ENCODE results near the gene OCSTAMP.
A peak's percentile ranks its signal among the peaks of the same experiment; 100 is the strongest.

OCSTAMP gene

DNA sequence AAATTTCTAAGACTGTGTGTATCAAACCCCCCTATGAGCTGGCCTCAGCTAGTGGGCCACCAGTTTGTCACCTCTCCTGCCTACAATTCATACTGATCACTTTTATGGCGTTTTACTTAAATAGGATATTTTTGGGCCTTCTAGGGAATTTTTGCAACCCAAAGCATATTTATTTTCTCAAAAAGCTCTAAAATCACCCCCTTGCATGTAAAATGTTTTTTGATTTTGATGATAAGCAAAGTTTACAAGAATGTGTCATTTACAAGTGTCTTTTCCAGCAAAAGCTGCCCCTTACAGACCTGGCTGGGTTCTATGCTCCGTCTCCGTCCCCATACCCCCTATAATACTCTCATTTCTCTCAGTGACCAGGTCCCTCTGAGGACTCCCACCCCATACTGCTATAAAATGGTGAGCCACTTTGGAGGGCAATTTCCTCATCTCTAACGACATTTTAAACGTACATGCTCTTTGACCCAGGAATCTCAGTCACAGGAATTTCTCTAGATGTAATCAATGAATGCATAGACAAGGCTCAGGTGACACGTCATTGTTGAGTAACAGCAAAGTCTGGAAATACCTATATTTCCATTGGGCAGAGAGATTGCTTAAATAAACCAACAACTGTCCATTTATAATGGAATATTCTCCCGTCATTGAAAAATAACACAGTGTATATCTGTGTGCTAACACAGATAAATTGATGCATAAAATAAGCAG is 13.9 kb upstream of the OCSTAMP start:
- no peaks in the 10 kb centered on the region for H3K27me3 ChIP-seq (replicated peaks; ENCODE audit: insufficient read depth, low read length)
- no peak overlapping the region for H3K27ac ChIP-seq (ENCODE audit: low read length)
- peak overlapping the region; percentile 8; the same call in 1 of the 2 replicates for H3K4me2 ChIP-seq (ENCODE audit: low read depth, low read length)
- H3K9me3 ChIP-seq (replicated peaks; ENCODE audit: insufficient read depth, low read length), result no peaks in the 10 kb centered on the region
- DNase-seq, result no peak
- H3K9ac ChIP-seq (ENCODE audit: low read length), result no peak overlapping the region
- no peak for TF ChIP-seq EZH2 (optimal IDR thresholded peaks at IDR 0.05; ENCODE audit: low read depth, low read length)
- 0 out of 2 replicates have a peak, but pooled peaks cover 4% of the 10 kb centered on the region for H3K79me2 ChIP-seq (ENCODE audit: low read length)
- no peak overlapping the region for H2AFZ ChIP-seq (ENCODE audit: low read length)
- no peaks in the 10 kb centered on the region for H3K9me2 ChIP-seq (replicated peaks; ENCODE audit: insufficient read depth, low read length)
- no peaks in the 10 kb centered on the region for H3K36me3 ChIP-seq (replicated peaks; ENCODE audit: insufficient read depth, low read length)
- no peaks in the 10 kb centered on the region for H3F3A ChIP-seq (ENCODE audit: insufficient read depth, low read length)
- peaks cover 11% of the 10 kb centered on the region; the same call in 1 of the 2 replicates for H3K4me1 ChIP-seq (ENCODE audit: low read length)
- no peaks in the 10 kb centered on the region for H4K20me1 ChIP-seq (ENCODE audit: insufficient read depth, low read length)
- H3K4me3 ChIP-seq (ENCODE audit: low read length), result no peak overlapping the region

DNA sequence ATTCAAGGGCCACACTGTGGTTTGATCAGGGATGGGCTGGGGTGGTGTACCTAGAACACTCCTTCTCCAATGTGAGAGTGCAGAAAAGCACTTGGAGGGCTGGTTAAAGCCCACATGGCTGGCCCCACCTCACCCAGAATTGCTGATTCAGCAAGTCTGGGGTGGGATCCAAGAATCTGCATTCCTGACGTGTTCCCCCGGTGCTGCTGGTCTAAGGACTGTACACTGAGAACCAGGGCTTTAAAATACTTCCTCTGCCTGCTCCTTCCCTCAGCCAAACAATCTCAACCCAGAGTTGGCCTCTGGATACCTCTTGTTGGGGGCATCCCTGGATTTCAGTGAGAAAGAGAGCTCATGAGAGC is 13.4 kb upstream of the OCSTAMP start:
- Histone ChIP-seq H3K9ac (ENCODE audit: low read length) (no peak overlapping the region), H3F3A (ENCODE audit: insufficient read depth, low read length) (no peaks in the 10 kb centered on the region), H4K20me1 (ENCODE audit: insufficient read depth, low read length) (no peaks in the 10 kb centered on the region), H3K9me3 (replicated peaks; ENCODE audit: insufficient read depth, low read length) (no peaks in the 10 kb centered on the region), H3K79me2 (ENCODE audit: low read length) (0 out of 2 replicates have a peak, but pooled peaks cover 4% of the 10 kb centered on the region), H3K36me3 (replicated peaks; ENCODE audit: insufficient read depth, low read length) (no peaks in the 10 kb centered on the region), H3K27me3 (replicated peaks; ENCODE audit: insufficient read depth, low read length) (no peaks in the 10 kb centered on the region), H3K4me1 (ENCODE audit: low read length) (peaks cover 11% of the 10 kb centered on the region; the same call in 1 of the 2 replicates), H3K4me3 (ENCODE audit: low read length) (no peak overlapping the region), H3K9me2 (replicated peaks; ENCODE audit: insufficient read depth, low read length) (no peaks in the 10 kb centered on the region), H3K4me2 (ENCODE audit: low read depth, low read length) (no peak overlapping the region), H3K27ac (ENCODE audit: low read length) (no peak overlapping the region), H2AFZ (ENCODE audit: low read length) (no peak overlapping the region)
- DNase-seq, result no peak
- no peak for TF ChIP-seq EZH2 (optimal IDR thresholded peaks at IDR 0.05; ENCODE audit: low read depth, low read length)
- no peak for TF ChIP-seq EZH2phosphoT487 (IDR thresholded peaks at IDR 0.05; ENCODE audit: low read length)
- TF ChIP-seq, protein P1, sequence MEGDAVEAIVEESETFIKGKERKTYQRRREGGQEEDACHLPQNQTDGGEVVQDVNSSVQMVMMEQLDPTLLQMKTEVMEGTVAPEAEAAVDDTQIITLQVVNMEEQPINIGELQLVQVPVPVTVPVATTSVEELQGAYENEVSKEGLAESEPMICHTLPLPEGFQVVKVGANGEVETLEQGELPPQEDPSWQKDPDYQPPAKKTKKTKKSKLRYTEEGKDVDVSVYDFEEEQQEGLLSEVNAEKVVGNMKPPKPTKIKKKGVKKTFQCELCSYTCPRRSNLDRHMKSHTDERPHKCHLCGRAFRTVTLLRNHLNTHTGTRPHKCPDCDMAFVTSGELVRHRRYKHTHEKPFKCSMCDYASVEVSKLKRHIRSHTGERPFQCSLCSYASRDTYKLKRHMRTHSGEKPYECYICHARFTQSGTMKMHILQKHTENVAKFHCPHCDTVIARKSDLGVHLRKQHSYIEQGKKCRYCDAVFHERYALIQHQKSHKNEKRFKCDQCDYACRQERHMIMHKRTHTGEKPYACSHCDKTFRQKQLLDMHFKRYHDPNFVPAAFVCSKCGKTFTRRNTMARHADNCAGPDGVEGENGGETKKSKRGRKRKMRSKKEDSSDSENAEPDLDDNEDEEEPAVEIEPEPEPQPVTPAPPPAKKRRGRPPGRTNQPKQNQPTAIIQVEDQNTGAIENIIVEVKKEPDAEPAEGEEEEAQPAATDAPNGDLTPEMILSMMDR (IDR thresholded peaks at IDR 0.05; ENCODE audit: low read length), result no peak

DNA sequence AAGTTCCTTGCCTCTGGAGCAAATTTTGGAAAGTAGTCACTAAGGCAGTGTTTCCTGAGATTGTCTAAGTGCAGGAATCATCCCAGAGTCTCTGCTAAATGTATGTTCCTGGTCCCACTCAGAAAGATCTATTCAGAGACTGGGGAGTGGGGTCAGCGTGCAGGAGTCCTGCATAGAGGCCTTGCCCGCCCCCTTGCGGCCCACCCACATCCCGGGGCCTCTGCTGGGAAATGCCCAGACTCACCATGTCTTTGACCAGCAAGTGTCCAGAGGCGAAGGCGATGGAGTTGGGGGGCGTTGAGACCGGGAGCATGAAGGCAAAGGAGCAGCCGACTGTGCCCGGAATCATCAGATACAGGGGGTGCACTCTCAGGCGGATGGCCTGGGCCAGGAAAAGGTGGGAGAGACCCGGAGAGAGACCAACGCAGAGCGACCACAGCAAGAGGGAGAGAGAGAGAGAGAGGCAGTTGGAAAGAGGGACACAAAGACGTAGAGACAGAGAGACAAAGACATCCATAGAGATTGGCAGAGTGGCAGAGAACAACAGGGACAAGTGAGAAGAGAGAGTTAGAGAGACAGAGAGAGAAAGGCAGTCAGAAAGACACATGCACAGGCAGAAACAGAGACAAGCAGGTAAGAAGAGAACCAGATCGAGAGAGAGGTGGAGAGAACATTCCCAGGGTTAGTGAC is 12.9 kb upstream of the OCSTAMP start:
- 0 out of 2 replicates have a peak, but pooled peaks cover 4% of the 10 kb centered on the region for H3K79me2 ChIP-seq (ENCODE audit: low read length)
- no peak overlapping the region for H3K4me3 ChIP-seq (ENCODE audit: low read length)
- no peaks in the 10 kb centered on the region for H3K9me2 ChIP-seq (replicated peaks; ENCODE audit: insufficient read depth, low read length)
- no peaks in the 10 kb centered on the region for H4K20me1 ChIP-seq (ENCODE audit: insufficient read depth, low read length)
- H3K27ac ChIP-seq (ENCODE audit: low read length), result no peak overlapping the region
- peaks cover 11% of the 10 kb centered on the region; the same call in 1 of the 2 replicates for H3K4me1 ChIP-seq (ENCODE audit: low read length)
- no peak for TF ChIP-seq EZH2 (optimal IDR thresholded peaks at IDR 0.05; ENCODE audit: low read depth, low read length)
- TF ChIP-seq, protein P1 (IDR thresholded peaks at IDR 0.05; ENCODE audit: low read length), result no peak
- no peak for TF ChIP-seq EZH2phosphoT487 (IDR thresholded peaks at IDR 0.05; ENCODE audit: low read length)
- DNase-seq, result no peak
- H3K4me2 ChIP-seq (ENCODE audit: low read depth, low read length), result no peak overlapping the region
- H3K9me3 ChIP-seq (replicated peaks; ENCODE audit: insufficient read depth, low read length), result no peaks in the 10 kb centered on the region
- no peaks in the 10 kb centered on the region for H3K27me3 ChIP-seq (replicated peaks; ENCODE audit: insufficient read depth, low read length)
- no peak overlapping the region for H3K9ac ChIP-seq (ENCODE audit: low read length)
- H3F3A ChIP-seq (ENCODE audit: insufficient read depth, low read length), result no peaks in the 10 kb centered on the region
- H2AFZ ChIP-seq (ENCODE audit: low read length), result no peak overlapping the region
- H3K36me3 ChIP-seq (replicated peaks; ENCODE audit: insufficient read depth, low read length), result no peaks in the 10 kb centered on the region

Measured in MM.1S (cell line).